Measurements from ENCODE around the gene KIAA1586.

GRCh38 chr6:57078531-57079207 is 32.2 kb downstream of the KIAA1586 start:
- TF ChIP-seq, protein P1, sequence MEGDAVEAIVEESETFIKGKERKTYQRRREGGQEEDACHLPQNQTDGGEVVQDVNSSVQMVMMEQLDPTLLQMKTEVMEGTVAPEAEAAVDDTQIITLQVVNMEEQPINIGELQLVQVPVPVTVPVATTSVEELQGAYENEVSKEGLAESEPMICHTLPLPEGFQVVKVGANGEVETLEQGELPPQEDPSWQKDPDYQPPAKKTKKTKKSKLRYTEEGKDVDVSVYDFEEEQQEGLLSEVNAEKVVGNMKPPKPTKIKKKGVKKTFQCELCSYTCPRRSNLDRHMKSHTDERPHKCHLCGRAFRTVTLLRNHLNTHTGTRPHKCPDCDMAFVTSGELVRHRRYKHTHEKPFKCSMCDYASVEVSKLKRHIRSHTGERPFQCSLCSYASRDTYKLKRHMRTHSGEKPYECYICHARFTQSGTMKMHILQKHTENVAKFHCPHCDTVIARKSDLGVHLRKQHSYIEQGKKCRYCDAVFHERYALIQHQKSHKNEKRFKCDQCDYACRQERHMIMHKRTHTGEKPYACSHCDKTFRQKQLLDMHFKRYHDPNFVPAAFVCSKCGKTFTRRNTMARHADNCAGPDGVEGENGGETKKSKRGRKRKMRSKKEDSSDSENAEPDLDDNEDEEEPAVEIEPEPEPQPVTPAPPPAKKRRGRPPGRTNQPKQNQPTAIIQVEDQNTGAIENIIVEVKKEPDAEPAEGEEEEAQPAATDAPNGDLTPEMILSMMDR (conservative IDR thresholded peaks at IDR 0.05), result no peak
- no peak for TF ChIP-seq EZH2 (IDR thresholded peaks at IDR 0.05; ENCODE audit: low read depth)
